MCF 10A (cell line): ENCODE results near the gene INPP5K. TPM values are rescaled to one million over a fixed set of nuclear protein-coding genes. Genes with fewer than 3 reads are reported as not detected.
"Not testable (repeated sequence)": the region's sequence is repeated elsewhere in the genome, so short reads cannot be mapped to it uniquely, and the experiment has no call there.

ENCODE experiments used
- BruUV-seq: library from RNA; stranded (reverse); fragments of 400-500 nt; replicated peaks from 2 replicates; lab custom pipeline; 2021; lab: Mats Ljungman, UMichigan
- CTCF ChIA-PET: fragments of 300-600 bp; sonication (Branson Sonifier 250); formaldehyde crosslinking; extraction: SDS; loops from one replicate; lab custom pipeline; 2021; ENCODE audit warnings: antibody characterized with exemption, inconsistent platforms; lab: Yijun Ruan, JAX
- POLR2A ChIA-PET: fragments of 300-600, 350-650 bp; sonication (Branson Sonifier 250); formaldehyde crosslinking; extraction: SDS; loops from one replicate; lab custom pipeline; 2020; ENCODE audit warnings: antibody characterized with exemption, inconsistent platforms; lab: Yijun Ruan, JAX
- DNase-seq: peaks from one replicate; pipeline ENCODE4 v3.0.0-alpha.2; 2018; ENCODE audit not compliant: unreplicated experiment
- H3K27ac Mint-ChIP-seq: one replicate; pipeline ENCODE4 v1.8.0; 2022; ENCODE audit warnings: mild to moderate bottlenecking, low read depth, mixed read lengths; ENCODE audit not compliant: unreplicated experiment
- H3K27me3 Mint-ChIP-seq: one replicate; pipeline ENCODE4 v1.8.0; 2022; ENCODE audit warnings: mixed read lengths; ENCODE audit not compliant: insufficient read depth, unreplicated experiment
- H3K36me3 Mint-ChIP-seq: one replicate; pipeline ENCODE4 v1.8.0; 2022; ENCODE audit warnings: mild to moderate bottlenecking, moderate library complexity, mixed read lengths; ENCODE audit not compliant: insufficient read depth, unreplicated experiment
- H3K4me1 Mint-ChIP-seq: one replicate; pipeline ENCODE4 v1.8.0; 2022; ENCODE audit warnings: mixed read lengths; ENCODE audit not compliant: insufficient read depth, unreplicated experiment
- H3K4me3 Mint-ChIP-seq: one replicate; pipeline ENCODE4 v1.8.0; 2022; ENCODE audit warnings: mild to moderate bottlenecking, moderate library complexity, mixed read lengths; ENCODE audit not compliant: unreplicated experiment
- H3K9me3 Mint-ChIP-seq: one replicate; pipeline ENCODE4 v1.8.0; 2022; ENCODE audit warnings: mixed read lengths; ENCODE audit not compliant: unreplicated experiment
- intact Hi-C: fragments of 100-400 bp; cut with micrococcal nuclease; formaldehyde crosslinking; loops from 2 replicates; pipeline ENCODE4 v1.14.1; 2022
- total RNA-seq: library from RNA; stranded (reverse); gene quantifications from 2 replicates; pipeline ENCODE4 v1.2.3, GENCODE V29; 2022
- TF ChIP-seq, protein P1 (sequence below): fragments of 200-600 bp; IDR thresholded peaks from one replicate; pipeline ENCODE4 v1.8.0; 2022; ENCODE audit warnings: antibody characterized with exemption, mild to moderate bottlenecking; ENCODE audit not compliant: unreplicated experiment

The INPP5K gene
- total RNA-seq, 1 experiment from 2014 or later: 28.9 TPM

DNA sequence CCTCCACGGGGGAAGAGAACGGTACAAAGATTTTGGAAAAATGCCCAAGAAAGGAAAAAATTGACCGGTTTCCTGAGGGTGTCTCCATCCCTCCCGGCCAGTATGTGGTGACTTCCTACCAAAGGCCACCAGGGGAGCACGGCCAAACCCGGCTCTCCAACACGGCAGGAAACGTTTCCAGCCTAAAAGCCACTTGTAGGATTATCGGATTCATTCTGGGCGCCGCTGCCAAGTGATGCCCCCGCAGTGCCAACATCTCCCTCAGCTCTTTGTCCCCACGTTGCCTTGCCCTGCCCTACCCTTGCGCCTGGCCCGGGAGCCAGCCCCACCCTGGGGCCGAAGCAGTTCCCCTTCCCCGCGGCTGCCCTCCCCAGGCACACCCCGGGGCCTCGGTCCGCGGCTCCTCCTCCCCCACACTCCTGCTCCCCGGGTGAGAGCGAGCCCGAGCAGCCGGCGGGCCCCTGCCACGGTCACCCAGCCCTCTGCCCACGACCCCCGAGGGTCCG lies 61.1 kb downstream of the INPP5K start:
- H3K27ac Mint-ChIP-seq: peak overlapping the region; percentile 75
- peak; percentile 68 for DNase-seq
- POLR2A ChIA-PET: interaction anchor here (0.5 to 4.8 kb wide), 21 partner anchors 15 to 194 kb away, joined by 3 to 46 read pairs (median 6); partner anchors contain the start of genes INPP5K, RILP and YWHAE
- H3K9me3 Mint-ChIP-seq: no peaks in the 10 kb centered on the region
- no TSS peak for BruUV-seq
- intact Hi-C loops: loop anchor here (1.0 to 5.0 kb wide), 2 partner anchors 53 to 90 kb away; partner anchors contain the start of gene YWHAE
- H3K4me1 Mint-ChIP-seq: peaks cover 16% of the 10 kb centered on the region
- no peaks in the 10 kb centered on the region for H3K27me3 Mint-ChIP-seq
- CTCF ChIA-PET: interaction anchor here (0.5 to 1.0 kb wide), 2 partner anchors 52 to 90 kb away, joined by 3 read pairs; no protein-coding TSS in a partner anchor
- peaks cover 32% of the 10 kb centered on the region for H3K36me3 Mint-ChIP-seq
- peak overlapping the region; percentile 85 for H3K4me3 Mint-ChIP-seq
- TF ChIP-seq, protein P1, sequence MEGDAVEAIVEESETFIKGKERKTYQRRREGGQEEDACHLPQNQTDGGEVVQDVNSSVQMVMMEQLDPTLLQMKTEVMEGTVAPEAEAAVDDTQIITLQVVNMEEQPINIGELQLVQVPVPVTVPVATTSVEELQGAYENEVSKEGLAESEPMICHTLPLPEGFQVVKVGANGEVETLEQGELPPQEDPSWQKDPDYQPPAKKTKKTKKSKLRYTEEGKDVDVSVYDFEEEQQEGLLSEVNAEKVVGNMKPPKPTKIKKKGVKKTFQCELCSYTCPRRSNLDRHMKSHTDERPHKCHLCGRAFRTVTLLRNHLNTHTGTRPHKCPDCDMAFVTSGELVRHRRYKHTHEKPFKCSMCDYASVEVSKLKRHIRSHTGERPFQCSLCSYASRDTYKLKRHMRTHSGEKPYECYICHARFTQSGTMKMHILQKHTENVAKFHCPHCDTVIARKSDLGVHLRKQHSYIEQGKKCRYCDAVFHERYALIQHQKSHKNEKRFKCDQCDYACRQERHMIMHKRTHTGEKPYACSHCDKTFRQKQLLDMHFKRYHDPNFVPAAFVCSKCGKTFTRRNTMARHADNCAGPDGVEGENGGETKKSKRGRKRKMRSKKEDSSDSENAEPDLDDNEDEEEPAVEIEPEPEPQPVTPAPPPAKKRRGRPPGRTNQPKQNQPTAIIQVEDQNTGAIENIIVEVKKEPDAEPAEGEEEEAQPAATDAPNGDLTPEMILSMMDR: peak; percentile 43

GRCh38 chr17:1454541-1454940 lies 61.9 kb downstream of the INPP5K start:
- intact Hi-C loops: no loop called here
- Mint-ChIP-seq H3K4me1 (peaks cover 11% of the 10 kb centered on the region), H3K9me3 (no peaks in the 10 kb centered on the region), H3K27ac (peak overlapping the region; percentile 75), H3K27me3 (no peaks in the 10 kb centered on the region), H3K36me3 (peaks cover 37% of the 10 kb centered on the region), H3K4me3 (peak overlapping the region; percentile 85)
- no TSS peak for BruUV-seq
- DNase-seq: no peak
- TF ChIP-seq, protein P1: no peak
- POLR2A ChIA-PET: interaction anchor here (1.2 to 4.8 kb wide), 11 partner anchors 16 to 195 kb away, joined by 3 to 46 read pairs (median 6); partner anchors contain the start of genes INPP5K, RILP and YWHAE
- CTCF ChIA-PET: interaction anchor here (1.1 to 1.7 kb wide), 2 partner anchors 17 to 30 kb away, joined by 3 to 4 read pairs; no protein-coding TSS in a partner anchor

GRCh38 chr17:1453694-1454093 lies 62.7 kb downstream of the INPP5K start:
- H3K36me3 Mint-ChIP-seq: peaks cover 41% of the 10 kb centered on the region
- CTCF ChIA-PET: interaction anchor here (1.0 to 1.7 kb wide), 4 partner anchors 16 to 88 kb away, joined by 3 to 5 read pairs (median 4); no protein-coding TSS in a partner anchor
- BruUV-seq, H3K27me3 Mint-ChIP-seq, H3K9me3 Mint-ChIP-seq, intact Hi-C loops, DNase-seq, H3K27ac Mint-ChIP-seq: not testable (repeated sequence)
- peak overlapping the region; percentile 85 for H3K4me3 Mint-ChIP-seq
- peaks cover 13% of the 10 kb centered on the region for H3K4me1 Mint-ChIP-seq
- POLR2A ChIA-PET: interaction anchor here (0.8 to 4.8 kb wide), 8 partner anchors 13 to 196 kb away, joined by 3 to 46 read pairs (median 4); partner anchors contain the start of genes INPP5K, RILP and YWHAE

DNA sequence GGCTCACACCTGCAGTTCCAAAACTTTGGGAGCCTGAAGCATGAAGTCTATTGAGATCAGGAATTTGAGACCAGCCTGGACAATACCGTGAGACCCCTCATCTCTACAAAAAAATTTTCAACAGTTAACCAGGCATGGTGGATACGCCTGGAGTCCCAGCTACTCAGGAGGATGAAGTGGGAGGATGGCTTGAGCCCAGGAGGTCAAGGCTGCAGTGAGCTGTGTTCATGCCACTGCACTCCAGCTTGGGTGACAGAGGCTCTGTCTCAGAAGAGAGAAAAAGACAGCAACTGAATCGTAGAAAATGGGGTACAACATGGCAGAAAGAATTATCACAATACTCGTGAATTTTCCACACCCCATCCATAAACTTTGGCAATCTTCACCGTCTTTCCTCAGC lies 63.6 kb downstream of the INPP5K start:
- CTCF ChIA-PET: interaction anchor here (0.6 to 1.7 kb wide), 5 partner anchors 15 to 114 kb away, joined by 3 to 6 read pairs (median 4); no protein-coding TSS in a partner anchor
- TF ChIP-seq, protein P1: no peak
- H3K36me3 Mint-ChIP-seq: peaks cover 41% of the 10 kb centered on the region
- peaks cover 13% of the 10 kb centered on the region for H3K4me1 Mint-ChIP-seq
- H3K27ac Mint-ChIP-seq: peak overlapping the region; percentile 59
- BruUV-seq: no TSS peak
- no peaks in the 10 kb centered on the region for H3K27me3 Mint-ChIP-seq
- POLR2A ChIA-PET: interaction anchor here (0.6 to 4.8 kb wide), 3 partner anchors 64 to 91 kb away, joined by 3 to 46 read pairs (median 25); partner anchors contain the start of gene INPP5K
- no peak overlapping the region for H3K4me3 Mint-ChIP-seq
- intact Hi-C loops: no loop called here
- no peak for DNase-seq
- no peaks in the 10 kb centered on the region for H3K9me3 Mint-ChIP-seq

DNA sequence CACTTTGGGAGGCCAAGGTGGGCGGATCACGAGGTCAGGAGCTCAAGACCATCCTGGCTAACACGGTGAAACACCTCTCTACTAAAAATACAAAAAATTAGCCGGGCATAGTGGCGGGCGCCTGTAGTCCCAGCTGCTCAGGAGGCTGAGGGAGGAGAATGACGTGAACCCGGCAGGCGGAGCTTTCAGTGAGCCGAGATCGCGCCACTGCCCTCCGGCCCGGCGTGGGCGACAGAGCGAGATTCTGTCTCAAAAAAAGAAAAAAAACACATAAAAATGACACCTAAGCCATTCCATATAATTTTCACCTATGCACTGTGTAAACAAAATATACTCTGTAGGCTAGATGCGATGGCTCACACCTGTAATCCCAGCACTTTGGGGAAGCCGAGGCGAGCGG lies 66.2 kb downstream of the INPP5K start:
- peaks cover 13% of the 10 kb centered on the region for H3K4me1 Mint-ChIP-seq
- H3K27me3 Mint-ChIP-seq, intact Hi-C loops: not testable (repeated sequence)

More for the DNA sequence above, 66.2 kb downstream of the INPP5K start:
- H3K9me3 Mint-ChIP-seq, H3K27ac Mint-ChIP-seq, DNase-seq, BruUV-seq, H3K4me3 Mint-ChIP-seq: not testable (repeated sequence)
- POLR2A ChIA-PET: interaction anchor here (1.7 to 1.8 kb wide), 2 partner anchors 10 to 66 kb away, joined by 4 to 7 read pairs; partner anchors contain the start of gene INPP5K
- CTCF ChIA-PET: interaction anchor here (0.6 to 0.9 kb wide), 3 partner anchors 12 to 128 kb away, joined by 3 to 5 read pairs (median 4); partner anchors contain the start of gene INPP5K
- peaks cover 43% of the 10 kb centered on the region for H3K36me3 Mint-ChIP-seq
